Left ventricle myocardium superior (tissue), 1 donor: ENCODE data around the gene CFL2. TPM values are rescaled to one million over a fixed set of nuclear protein-coding genes. Genes with fewer than 3 reads are reported as not detected.
A peak's percentile ranks its signal among the peaks of the same experiment; 100 is the strongest.
"Not testable (repeated sequence)": the region's sequence is repeated elsewhere in the genome, so short reads cannot be mapped to it uniquely, and the experiment has no call there.

Experiments used
- ATAC-seq: fragments of 200-7000 bp; cut with Tn5 transposase; one replicate; pipeline ENCODE4 v1.9.1; 2020; ENCODE audit warnings: mild to moderate bottlenecking, moderate library complexity
- DNase-seq: peaks from one replicate; pipeline ENCODE4 v3.0.0-alpha.2; 2020
- intact Hi-C: fragments of 100-400 bp; cut with micrococcal nuclease; formaldehyde crosslinking; loops from one replicate; pipeline ENCODE4 v1.11.0; 2022
- total RNA-seq: library from RNA; stranded (reverse); fragmentation: NEBNext Ultra II Directional; extraction: Animal tissue kit (Norgen Biotek cat#: 25700); gene quantifications from one replicate; pipeline ENCODE4 v1.2.1, GENCODE V29; 2021
- donor health status: DM: no; HTN: yes; CAD: no; lungs with severe emphysema.

Gene CFL2
- total RNA-seq, 1 donor from 2014 or later: 414 TPM

DNA sequence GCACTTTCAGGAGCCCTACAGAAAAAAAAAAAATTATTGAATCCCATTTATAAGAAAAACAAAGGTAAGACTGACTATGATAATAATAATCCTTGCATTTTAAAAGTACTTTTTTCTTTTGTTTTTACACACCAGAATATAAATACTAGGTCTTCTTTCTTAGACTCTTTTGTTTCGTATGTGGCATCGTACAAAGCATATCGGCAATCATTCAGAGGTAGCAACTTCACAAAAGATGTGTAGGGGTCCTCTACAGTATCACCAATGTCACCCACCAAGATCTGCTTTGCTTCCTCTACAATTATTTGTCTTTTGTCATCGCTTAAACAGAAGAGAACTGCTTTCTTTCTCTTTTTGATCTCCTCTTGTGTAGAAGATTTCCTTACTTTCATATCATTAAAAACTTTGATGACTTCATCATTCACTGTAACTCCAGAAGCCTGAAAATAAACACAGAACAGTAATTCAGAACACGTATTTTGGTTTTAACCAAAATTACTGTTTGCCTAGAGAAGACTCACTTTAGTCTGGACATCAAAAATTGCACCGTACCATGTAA, 1.2 kb downstream of the CFL2 start:
- DNase-seq (no peak), ATAC-seq (no peak)
- intact Hi-C loops: no loop called here

DNA sequence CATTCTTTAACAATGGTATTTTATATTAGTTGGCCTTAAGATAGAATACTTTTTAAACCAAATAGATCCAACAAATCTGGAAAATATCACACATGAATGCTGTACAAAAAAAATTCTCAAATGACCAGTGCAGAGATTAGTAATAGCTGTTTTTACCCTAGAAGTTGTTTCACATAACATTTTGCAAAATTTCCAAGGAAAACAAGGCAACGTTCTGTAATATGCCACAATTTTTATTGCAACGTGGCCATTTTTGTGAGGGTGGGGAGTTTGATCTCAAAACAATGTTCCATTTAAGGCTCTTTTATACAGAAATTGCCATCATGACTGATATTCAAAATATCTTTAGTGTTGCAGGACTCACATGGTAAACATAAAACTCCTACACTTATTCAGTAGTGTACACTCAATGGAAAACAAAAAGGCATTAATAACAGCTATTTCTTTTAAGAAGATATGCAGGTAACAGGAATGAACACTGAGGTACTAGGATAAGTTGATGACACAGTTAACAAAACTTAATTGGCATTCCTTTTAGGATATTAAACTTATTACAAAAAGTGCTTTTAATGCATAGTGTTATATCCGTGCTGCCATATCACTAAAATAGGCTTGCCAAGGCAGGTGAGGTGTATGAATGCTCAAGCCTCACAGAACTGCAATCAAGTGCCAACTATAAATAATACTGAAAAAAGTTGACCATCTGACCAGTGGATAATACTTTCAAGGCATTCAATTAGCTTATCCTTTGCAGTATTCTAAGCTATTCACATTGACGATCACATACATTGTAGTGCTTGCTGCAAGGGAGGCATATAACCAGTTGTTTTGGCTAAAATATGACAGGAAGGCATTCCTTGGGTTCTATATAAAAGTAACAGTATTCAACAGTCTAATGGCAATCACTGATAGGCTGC, 2.3 kb downstream of the CFL2 start:
- DNase-seq (no peak), ATAC-seq (no peak)
- intact Hi-C loops: no loop called here

DNA sequence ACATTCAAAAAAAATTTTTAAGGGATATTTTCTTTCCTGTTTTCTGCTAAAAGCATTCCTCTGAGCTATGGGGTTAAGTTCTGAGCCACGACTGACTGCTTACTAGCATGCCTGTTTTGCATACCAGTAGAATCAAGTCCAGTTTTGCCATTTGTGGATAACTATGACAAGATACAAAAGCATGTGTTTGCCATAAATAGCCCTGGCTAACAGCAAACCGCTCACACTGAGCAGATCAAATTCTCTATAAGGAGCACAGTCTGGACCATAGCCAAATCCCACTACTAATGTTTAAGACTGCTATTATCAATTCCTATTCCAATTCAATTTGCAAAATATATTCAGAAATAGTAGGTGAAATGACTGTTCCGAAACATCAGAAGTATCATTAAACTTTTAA, 3.2 kb downstream of the CFL2 start:
- intact Hi-C loops: no loop called here
- DNase-seq: no peak
- peak; percentile 32 for ATAC-seq

DNA sequence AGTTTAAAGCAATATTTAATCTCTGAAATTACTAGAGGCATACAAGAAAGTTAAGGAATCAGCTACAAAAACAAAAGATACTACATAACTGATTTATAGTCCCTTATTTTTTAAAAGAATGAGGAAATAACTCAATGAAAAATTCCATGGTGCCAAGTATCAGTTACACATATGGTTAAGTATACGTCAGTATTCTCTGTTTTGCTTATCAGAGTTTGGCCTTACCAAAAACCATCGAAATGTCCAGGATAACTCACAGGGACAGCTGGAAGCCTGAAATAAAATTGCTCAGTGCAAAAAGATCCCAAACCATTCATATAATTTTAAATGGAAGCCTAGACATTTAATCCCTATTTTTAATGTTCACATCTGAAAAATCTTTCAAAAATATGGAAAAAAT, 3.6 kb downstream of the CFL2 start:
- DNase-seq (no peak), ATAC-seq (no peak)
- intact Hi-C loops: no loop called here

DNA sequence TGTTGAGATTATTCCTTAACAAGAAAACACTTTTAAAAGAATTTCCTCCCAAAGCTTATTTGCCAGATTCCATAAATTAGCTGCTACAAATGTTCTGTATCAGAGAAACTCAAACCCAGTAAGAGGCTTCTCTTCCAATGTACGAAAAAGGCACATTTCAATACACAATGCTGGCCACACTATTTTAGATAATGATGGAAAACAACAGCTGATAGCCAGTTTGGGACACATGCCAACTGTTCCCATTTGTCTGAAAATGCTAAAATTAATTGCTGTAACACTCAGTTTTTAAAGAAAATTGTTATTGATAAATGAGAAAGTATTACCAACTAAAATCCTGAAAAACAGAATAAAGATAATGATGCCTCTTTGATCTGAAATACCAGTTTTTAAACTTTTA, 4.4 kb downstream of the CFL2 start:
- ATAC-seq: no peak
- intact Hi-C loops: no loop called here
- no peak for DNase-seq

DNA sequence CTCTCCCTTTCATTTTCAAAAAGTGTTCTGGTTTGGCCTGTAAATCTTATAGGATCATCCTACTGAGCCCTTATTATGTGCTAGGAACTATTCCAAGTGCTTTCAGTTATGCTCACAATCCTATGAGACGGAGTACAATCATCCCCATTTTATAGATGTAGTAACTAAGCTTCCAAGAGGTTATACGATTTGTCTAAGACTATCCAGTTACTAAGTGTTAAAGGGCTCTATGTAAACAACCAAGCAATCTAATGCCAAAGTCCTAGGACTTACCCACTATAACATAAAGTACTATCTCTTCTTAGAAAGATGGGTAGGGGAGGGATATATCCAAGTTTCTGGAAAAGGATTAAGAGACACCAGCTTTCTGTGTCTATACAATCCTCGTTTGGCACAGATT, 6.7 kb downstream of the CFL2 start:
- intact Hi-C loops: no loop called here
- no peak for ATAC-seq
- no peak for DNase-seq

DNA sequence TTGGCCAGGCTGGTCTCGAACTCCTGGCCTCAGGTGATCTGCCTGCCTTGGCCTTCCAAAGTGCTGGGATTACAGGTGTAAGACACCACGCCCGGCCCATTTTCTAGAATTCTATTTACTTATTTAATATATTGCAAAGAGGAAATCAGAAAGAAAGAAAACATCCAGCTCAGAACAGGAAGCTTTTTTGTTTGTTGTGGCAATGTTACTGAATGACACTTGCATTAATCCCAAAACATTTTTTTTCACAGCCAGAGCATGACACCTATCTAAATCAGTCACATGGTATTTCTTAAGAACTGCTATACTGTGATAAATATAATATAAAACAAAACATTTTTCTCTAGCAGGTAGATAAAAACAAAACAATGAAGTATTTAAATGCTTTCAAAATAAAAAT, 12.6 kb downstream of the CFL2 start:
- no peak for DNase-seq
- no peak for ATAC-seq
- intact Hi-C loops: no loop called here

DNA sequence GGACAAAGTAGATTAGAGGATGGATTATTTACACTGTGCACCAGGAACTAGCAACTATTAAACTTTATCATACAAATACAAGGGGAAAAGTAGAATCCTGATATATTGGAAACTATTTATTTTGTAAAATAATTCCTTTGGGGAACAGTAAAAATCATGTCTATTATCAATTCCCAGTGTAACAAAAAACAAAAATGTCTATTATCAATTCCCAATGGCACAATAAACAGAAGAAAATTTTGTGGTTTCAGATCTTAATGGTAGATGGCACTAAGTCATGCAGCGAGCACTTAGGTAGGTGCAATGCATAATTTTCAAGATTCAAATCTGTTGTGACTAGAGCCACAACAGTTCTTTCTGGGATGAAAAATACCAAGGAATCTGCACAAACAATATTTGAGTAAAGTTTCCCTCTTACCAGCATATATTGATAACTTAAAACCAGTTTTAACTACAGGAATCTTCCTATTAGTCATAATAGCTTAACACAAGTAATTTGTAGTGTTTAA, 13.7 kb downstream of the CFL2 start:
- ATAC-seq (no peak), DNase-seq (no peak)
- intact Hi-C loops: no loop called here

DNA sequence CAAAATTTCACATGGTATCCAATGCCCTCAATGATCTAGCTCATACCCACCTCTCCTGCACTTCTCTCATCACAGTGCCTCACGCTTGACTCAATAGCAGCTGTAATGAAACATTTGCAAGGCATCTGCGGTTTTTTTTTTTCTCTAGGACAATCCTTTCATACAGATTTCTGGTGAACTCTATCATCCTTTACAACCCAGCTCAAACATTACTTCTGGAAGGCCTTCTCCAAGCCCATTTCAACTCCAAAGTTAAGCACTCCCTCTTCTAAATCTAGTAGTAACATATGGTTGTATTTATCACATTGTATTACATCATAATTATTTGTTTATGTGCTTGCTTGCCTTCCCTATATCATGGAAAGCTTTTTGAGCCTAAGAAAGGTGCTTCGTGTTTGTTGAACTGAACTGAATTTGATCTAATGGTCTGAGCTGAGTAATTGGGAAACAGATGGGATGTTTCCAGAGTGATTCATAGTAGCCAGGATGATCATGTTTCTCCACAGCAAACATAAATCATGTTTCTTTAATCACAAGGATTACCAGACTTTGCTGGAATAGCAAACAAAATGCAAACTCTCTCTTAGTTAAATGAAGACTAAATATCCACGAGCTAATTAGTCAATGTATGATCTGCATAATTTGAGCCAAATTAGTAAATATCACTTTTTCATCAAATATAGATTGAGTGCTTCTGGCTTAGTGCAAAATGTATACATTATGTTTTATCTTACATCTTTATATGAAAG, 14.3 kb downstream of the CFL2 start:
- ATAC-seq (no peak), DNase-seq (no peak)
- intact Hi-C loops: no loop called here

DNA sequence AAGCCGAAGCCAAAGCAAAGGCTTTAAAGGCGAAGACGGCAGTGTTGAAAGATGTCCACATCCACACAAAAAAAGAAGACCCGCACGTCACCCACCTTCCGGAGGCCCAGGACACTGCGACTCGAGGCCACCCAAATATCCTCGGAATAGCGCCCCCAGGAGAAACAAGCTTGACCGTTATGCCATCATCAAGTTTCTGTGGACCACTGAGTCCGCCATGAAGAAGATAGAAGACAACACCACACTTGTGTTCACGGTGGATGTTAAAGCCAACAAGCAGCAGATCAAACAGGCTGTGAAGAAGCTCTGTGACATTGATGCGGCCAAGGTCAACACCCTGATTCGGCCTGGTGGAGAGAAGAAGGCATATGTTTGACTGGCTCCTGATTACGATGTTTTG, 20.2 kb downstream of the CFL2 start:
- DNase-seq, intact Hi-C loops, ATAC-seq: not testable (repeated sequence)

DNA sequence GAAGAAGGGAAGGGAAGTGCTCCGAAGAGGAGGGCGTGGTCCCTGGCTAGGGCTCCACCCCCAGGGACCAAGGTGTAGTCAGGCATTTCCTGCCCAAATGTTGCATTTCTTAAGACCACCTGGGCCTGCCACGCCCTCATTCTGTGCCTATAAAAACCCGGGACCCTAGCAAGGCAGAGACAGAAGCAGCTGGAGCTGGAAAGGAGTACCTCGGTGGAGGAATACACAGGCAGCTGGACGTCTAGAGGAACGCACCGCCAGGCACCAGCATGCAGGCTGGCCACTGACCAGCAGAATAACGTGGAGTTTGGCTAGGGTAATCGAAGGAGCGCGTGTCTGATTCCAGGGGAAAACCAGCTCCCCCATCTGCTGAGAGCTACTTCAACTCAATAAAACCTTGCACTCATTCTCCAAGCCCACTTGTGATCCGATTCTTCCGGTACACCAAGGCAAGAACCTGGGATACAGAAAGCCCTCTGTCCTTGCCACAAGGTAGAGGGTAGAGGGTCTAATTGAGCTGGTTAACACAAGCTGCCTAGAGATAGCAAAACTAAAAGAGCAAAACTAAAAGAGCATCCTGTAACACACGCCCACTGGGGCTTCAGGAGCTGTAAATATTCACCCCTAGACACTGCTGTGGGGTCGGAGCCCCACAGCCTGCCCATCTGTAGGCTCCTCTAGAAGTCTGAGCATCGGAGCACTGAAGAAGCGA, 21.0 kb downstream of the CFL2 start:
- intact Hi-C loops: no loop called here
- peak; percentile 41 for DNase-seq

DNA sequence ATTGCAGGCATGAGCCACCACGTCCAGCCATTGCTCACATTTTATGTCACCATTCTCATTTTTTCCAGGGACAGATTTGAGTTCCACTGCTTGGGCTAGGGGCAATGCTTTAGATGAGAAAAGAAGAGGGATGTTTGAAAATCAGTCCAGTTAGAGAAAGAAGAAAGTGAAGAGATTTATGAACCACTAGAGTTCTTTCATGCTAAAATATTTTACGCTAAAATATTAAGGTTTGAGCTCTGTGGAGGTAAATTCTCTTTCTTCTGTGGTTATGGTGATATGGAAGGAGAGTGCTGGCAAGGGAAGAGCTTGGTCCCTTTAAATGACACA, 21.5 kb downstream of the CFL2 start:
- DNase-seq (no peak), ATAC-seq (no peak)
- intact Hi-C loops: no loop called here

More for the DNA sequence above, 21.0 kb downstream of the CFL2 start:
- peak; percentile 78 for ATAC-seq

DNA sequence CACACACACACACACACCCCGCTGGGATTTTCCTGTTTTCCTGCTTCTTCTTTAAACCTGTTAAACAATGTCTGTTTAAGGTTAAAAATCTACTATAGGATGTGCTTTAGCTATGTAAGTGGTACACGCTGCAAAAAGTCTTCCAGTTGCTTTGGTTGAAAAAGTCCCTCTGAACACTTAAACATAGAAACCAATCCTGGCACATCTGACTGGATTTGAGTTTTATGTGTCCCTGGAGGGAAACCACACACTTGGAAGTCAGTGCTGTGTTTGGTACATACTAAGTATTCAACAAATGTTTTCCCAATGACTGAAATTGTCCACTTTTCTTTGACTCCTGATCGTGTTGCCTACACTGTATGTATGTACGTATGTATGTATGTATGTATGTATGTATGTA, 22.0 kb downstream of the CFL2 start:
- DNase-seq: no peak
- intact Hi-C loops: no loop called here
- no peak for ATAC-seq

DNA sequence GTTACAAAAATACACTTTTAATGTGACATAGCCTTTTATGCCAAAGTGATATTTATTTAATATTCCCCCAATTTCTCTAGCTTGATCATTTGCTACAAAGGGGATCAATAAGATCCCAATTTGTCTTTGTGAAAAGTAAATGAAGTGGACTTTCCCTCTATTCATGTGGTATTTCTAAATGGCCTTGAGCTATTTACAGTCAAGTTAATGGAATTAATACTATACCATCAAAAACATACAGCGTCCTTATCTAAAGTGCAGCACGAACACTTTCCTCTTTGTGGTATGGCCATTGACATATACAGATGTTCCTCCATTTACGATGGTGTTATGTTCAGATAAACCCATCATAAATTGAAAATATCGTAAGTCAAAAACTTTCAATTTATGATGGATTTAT, 23.2 kb downstream of the CFL2 start:
- ATAC-seq (no peak), DNase-seq (no peak)
- intact Hi-C loops: no loop called here

DNA sequence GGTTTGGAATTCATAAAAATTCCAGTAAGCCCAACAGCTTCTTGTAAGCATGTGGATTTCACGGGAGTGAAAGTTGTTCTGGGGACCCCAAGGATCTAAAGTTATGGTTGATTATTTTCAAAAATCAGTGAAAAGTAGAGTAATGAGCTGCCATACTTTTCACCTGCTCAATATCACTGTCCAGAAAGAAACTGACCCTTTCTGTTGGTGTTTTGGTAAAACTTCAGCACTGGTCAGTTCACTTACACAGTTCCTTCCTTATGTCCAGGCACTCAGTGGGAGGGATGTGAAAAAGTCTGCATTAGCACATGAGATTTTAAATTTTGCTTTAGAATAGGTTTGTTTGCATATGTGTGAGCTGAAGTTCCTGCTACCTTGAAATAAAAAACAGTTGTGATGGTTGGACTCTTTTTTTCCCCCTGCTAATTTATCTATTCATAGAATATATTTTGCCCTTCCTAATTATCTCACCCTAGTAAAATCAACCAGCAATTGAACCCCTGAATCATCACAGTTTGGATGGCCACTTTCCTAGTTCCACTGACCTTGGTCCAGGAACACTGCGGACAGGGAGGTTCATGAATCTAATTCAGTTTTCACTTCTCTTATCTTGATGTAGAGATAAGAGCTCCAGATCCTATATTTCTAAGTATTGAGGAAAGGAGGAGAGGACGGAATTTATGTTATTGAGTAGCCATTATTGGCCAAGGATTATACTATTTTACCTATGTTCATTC, 25.8 kb downstream of the CFL2 start:
- no peak for ATAC-seq
- intact Hi-C loops: no loop called here
- no peak for DNase-seq

DNA sequence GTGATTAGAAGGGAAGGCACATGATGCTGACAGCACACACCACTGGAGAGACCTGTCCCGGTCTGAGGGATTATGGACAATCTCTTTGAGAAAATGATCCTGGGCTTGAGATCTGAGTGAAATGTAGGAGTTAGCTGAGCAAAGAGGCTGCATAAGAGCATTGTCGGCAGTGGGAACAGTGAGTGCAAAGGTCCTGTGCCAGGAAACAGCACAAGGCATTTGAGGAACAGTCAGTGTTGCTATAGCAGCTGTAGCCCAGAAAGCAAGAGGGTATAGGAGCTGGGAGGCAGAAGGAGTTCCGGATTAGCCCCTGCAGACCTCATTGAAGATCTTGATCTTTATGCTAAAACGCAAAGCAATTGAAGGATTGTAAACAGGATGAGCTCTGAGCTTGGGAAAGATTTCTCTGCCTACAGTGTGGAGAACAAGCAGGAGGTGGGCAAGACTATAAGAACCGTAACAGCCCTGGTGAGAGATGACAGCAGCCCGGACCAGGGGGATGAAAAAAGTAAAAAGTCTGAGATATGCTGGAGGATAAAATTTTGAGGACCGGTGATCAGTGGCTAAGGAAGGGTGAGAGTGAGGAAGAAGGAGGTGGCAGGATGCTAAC, 28.5 kb downstream of the CFL2 start:
- no peak for ATAC-seq
- intact Hi-C loops: no loop called here

DNA sequence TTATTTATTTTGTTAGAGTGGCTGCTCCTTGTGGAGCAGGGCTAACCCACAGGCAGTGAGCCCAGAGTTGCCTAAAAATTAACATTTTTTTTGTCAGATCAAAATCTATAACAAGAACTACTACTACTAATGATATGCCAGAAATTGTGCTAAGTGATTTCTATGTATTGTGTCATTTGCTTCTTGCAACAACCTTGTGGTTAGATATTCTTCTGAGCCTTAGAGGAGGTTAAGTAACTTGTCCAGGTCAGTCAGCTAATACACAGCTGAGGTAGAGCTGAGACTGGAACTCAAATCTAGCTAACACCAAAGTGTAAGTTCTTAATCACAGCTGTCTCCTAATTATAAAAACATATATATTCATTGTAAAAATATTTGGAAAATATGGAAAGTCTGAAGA, 29.8 kb downstream of the CFL2 start:
- DNase-seq: no peak
- no peak for ATAC-seq
- intact Hi-C loops: no loop called here

More for the DNA sequence above, 28.5 kb downstream of the CFL2 start:
- DNase-seq: no peak

DNA sequence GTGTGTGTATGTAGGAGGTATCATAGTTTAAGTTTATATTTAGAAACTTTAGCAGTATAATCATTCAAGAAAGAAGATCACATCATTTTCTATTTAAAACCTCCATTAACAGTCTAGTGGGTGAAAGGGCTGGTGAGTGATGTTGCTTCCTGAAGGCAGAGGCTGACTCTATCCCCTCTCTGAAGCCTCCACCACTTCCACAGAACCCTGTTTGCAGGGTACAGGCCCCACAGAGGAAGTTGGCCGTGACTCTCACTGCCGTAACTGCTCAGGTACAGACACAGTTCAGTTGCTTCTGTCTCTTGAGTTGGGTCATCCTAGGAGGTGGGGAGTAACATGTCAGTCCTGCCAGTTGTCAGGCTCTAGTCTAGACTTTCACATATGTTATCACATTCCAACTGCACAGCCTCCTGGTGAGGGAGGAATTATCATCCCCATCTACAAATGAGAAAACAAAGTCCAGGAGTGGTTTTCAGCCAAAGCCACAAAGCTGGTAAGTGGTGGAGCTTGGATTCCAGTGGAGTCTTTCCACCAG, 31.5 kb downstream of the CFL2 start:
- intact Hi-C loops: no loop called here
- ATAC-seq (peak; percentile 85), DNase-seq (no peak)
